ENCODE measurements around the gene LMTK2. TPM values are rescaled to one million over a fixed set of nuclear protein-coding genes. Genes with fewer than 3 reads are reported as not detected.

The LMTK2 gene
- polyA plus RNA-seq, 1 donor from 2014 or later: 11.9 TPM

DNA sequence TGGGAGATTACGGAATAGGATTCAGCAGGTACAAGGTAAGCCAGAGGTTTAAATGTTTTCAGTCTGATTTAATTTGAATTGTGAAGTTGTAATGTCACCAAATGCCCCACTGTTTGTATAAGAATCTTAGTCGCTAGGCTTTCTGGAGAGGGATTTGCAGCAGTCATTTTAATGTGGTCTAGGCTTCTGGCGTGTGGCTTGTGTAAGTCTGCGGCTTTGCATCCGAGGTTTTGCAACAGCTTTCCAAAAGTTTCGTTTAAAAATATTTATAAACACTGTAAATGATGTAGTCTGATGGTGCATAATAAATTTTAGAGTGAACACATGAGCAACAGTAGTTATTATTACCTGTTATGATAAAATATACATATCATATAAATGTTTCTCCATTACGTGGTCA, 78.4 kb downstream of the LMTK2 start:
- H3K9ac ChIP-seq (ENCODE audit: low read length): no peak overlapping the region
- no peaks in the 10 kb centered on the region for H3K9me3 ChIP-seq (ENCODE audit: low read length)
- no peaks in the 10 kb centered on the region for H3K79me2 ChIP-seq (replicated peaks; ENCODE audit: insufficient read depth, low read length)
- H3K27me3 ChIP-seq (ENCODE audit: insufficient read depth, low read depth, low read length): no peaks in the 10 kb centered on the region
- no peak overlapping the region for H3K27ac ChIP-seq (ENCODE audit: low read length)
- H3K36me3 ChIP-seq (ENCODE audit: insufficient read depth, low read length): no peaks in the 10 kb centered on the region
- H4K20me1 ChIP-seq (ENCODE audit: insufficient read depth): no peaks in the 10 kb centered on the region
- TF ChIP-seq SMC3 (conservative IDR thresholded peaks at IDR 0.05; ENCODE audit: poor library complexity) (no peak), REST (IDR thresholded peaks at IDR 0.05; ENCODE audit: borderline replicate concordance) (no peak), TAF1 (IDR thresholded peaks at IDR 0.05; ENCODE audit: low read depth) (no peak), MXI1 (conservative IDR thresholded peaks at IDR 0.05; ENCODE audit: poor library complexity, severe bottlenecking) (no peak), EP300 (conservative IDR thresholded peaks at IDR 0.05; ENCODE audit: poor library complexity, severe bottlenecking) (no peak), POLR2AphosphoS5 (IDR thresholded peaks at IDR 0.05) (no peak), RAD21 (conservative IDR thresholded peaks at IDR 0.05) (no peak), EZH2 (IDR thresholded peaks at IDR 0.05; ENCODE audit: borderline replicate concordance, insufficient read depth, low read length, poor library complexity, severe bottlenecking) (no peak)
- TF ChIP-seq, protein P1, sequence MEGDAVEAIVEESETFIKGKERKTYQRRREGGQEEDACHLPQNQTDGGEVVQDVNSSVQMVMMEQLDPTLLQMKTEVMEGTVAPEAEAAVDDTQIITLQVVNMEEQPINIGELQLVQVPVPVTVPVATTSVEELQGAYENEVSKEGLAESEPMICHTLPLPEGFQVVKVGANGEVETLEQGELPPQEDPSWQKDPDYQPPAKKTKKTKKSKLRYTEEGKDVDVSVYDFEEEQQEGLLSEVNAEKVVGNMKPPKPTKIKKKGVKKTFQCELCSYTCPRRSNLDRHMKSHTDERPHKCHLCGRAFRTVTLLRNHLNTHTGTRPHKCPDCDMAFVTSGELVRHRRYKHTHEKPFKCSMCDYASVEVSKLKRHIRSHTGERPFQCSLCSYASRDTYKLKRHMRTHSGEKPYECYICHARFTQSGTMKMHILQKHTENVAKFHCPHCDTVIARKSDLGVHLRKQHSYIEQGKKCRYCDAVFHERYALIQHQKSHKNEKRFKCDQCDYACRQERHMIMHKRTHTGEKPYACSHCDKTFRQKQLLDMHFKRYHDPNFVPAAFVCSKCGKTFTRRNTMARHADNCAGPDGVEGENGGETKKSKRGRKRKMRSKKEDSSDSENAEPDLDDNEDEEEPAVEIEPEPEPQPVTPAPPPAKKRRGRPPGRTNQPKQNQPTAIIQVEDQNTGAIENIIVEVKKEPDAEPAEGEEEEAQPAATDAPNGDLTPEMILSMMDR (IDR thresholded peaks at IDR 0.05; ENCODE audit: poor library complexity, severe bottlenecking): no peak
- H3K9me2 ChIP-seq (ENCODE audit: insufficient read depth, low read length): no peaks in the 10 kb centered on the region
- no peaks in the 10 kb centered on the region for H3F3A ChIP-seq (ENCODE audit: insufficient read depth, low read length, poor library complexity, severe bottlenecking)
- no peak overlapping the region for H3K4me3 ChIP-seq (ENCODE audit: low read length)
- no peak overlapping the region for H2AFZ ChIP-seq (ENCODE audit: low read depth, low read length)
- H3K4me2 ChIP-seq (ENCODE audit: low read length): no peak overlapping the region

DNA sequence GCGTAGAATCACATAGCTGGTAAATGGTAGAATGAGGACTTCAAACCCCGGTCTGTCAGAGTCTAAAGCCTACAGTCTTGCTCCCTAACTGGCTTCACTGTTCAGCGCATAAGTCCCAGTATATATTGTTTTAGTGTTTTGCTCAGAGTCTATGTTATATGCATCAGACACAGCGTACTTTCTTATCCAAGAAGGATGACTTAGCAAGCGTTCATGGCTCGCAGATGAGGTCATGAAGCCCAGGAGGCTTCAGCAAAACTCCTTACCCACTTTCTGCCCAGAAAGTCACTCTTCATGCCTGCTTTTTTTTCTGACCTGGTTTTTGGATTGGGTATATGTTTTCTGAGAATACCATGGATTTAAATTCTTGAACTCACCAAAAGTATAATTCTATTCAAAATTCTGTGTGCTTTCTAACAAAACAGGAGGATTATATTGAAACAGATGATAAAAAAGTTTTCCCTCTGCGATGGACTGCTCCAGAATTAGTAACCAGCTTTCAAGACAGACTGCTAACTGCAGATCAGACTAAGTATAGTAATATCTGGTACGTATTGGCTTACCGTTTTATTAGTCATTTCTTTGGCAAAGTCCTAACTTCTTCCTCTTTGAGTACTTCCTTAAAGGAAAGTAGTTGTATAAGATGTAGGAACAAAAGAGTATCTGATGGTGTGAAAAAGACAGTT, 79.9 kb downstream of the LMTK2 start:
- no peak overlapping the region for H3K9ac ChIP-seq (ENCODE audit: low read length)
- H3F3A ChIP-seq (ENCODE audit: insufficient read depth, low read length, poor library complexity, severe bottlenecking): no peaks in the 10 kb centered on the region
- H3K4me3 ChIP-seq (ENCODE audit: low read length): no peak overlapping the region
- H3K36me3 ChIP-seq (ENCODE audit: insufficient read depth, low read length): no peaks in the 10 kb centered on the region
- H3K9me2 ChIP-seq (ENCODE audit: insufficient read depth, low read length): no peaks in the 10 kb centered on the region
- TF ChIP-seq RAD21 (conservative IDR thresholded peaks at IDR 0.05): no peak
- no peak for TF ChIP-seq SMC3 (conservative IDR thresholded peaks at IDR 0.05; ENCODE audit: poor library complexity)
- no peak for TF ChIP-seq EZH2 (IDR thresholded peaks at IDR 0.05; ENCODE audit: borderline replicate concordance, insufficient read depth, low read length, poor library complexity, severe bottlenecking)
- no peak for TF ChIP-seq POLR2AphosphoS5 (IDR thresholded peaks at IDR 0.05)
- TF ChIP-seq EP300 (conservative IDR thresholded peaks at IDR 0.05; ENCODE audit: poor library complexity, severe bottlenecking): no peak
- TF ChIP-seq MXI1 (conservative IDR thresholded peaks at IDR 0.05; ENCODE audit: poor library complexity, severe bottlenecking): no peak
- TF ChIP-seq, protein P1 (IDR thresholded peaks at IDR 0.05; ENCODE audit: poor library complexity, severe bottlenecking): no peak
- no peak for TF ChIP-seq REST (IDR thresholded peaks at IDR 0.05; ENCODE audit: borderline replicate concordance)
- TF ChIP-seq TAF1 (IDR thresholded peaks at IDR 0.05; ENCODE audit: low read depth): no peak
- no peak overlapping the region for H3K4me2 ChIP-seq (ENCODE audit: low read length)
- H3K79me2 ChIP-seq (replicated peaks; ENCODE audit: insufficient read depth, low read length): no peaks in the 10 kb centered on the region
- H2AFZ ChIP-seq (ENCODE audit: low read depth, low read length): no peak overlapping the region
- no peak overlapping the region for H3K27ac ChIP-seq (ENCODE audit: low read length)
- no peaks in the 10 kb centered on the region for H3K27me3 ChIP-seq (ENCODE audit: insufficient read depth, low read depth, low read length)
- H4K20me1 ChIP-seq (ENCODE audit: insufficient read depth): no peaks in the 10 kb centered on the region
- H3K9me3 ChIP-seq (ENCODE audit: low read length): no peaks in the 10 kb centered on the region

Data from neural cell (in vitro differentiated cells).